HG02840 (cell line): ENCODE results near the gene C16orf96.

Source experiments
- ATAC-seq: cut with Tn5 transposase; IDR thresholded peaks from one replicate; pipeline ENCODE4 v1.9.1; 2021; ENCODE audit warnings: mild to moderate bottlenecking, moderate library complexity, moderate number of reproducible peaks; ENCODE audit not compliant: unreplicated experiment, low FRiP score

Gene C16orf96

DNA sequence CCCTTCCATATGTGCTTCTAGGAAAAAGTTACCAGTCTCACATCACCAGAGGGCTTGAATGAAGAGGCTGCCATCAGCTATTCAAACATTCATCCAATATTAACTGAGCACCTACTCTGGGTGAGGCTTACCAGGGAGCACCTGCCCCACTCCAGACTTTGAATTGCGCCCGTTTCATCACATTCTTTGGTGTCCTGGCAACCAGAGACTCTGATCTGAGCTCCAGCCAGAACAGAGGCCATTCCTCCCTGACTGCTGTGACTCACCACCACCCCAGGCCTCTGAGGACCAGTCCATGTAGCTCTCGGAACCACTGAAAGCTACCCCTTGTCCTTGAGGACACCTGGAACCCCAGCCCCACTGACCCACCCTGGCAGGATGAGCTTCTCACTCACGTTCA, at the start of gene C16orf96:
TSS of gene C16orf96 (plus strand) at position 229 of the 400 bp plus-strand sequence. CDS start at position 379, 150 bp downstream.
- ATAC-seq, result no peak

DNA sequence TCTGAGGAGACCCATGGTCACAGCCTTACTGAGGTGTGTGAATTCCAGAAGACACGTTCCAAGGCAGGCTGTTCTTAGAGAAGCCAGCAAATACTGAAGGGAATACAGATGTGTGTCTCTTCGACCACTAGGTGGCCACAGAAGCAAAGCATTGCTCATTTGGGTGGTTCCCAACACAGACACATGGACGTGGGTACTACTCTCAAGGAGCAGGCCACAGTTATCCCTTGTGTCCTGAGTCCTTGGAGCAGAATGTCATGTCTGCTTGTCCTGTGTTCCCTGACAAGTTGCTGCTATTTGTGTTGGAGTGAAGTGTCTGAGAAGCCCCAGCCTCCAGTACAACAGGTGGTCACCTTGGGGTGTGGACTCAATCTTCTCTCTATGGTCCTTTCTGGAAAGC, 49.7 kb upstream of the C16orf96 start:
- no peak for ATAC-seq

DNA sequence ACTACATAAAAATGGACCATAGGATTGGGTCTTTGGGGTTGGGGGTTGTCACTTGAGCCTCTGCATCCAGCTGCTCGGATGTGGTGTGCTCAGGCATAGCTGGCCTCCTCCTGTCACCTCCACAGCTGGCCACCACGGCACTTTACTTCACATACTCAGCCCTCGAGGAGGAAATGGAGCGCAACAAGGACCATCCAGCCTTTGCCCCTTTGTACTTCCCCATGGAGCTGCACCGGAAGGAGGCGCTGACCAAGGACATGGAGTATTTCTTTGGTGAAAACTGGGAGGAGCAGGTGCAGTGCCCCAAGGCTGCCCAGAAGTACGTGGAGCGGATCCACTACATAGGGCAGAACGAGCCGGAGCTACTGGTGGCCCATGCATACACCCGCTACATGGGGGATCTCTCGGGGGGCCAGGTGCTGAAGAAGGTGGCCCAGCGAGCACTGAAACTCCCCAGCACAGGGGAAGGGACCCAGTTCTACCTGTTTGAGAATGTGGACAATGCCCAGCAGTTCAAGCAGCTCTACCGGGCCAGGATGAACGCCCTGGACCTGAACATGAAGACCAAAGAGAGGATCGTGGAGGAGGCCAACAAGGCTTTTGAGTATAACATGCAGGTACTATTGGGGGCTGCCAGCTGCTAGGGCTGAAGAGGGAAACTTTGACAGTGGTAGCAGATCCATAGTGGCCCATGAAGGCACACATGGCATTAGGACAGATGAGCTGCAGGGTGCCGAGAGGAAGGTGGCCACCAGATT, 48.4 kb upstream of the C16orf96 start:
- no peak for ATAC-seq

DNA sequence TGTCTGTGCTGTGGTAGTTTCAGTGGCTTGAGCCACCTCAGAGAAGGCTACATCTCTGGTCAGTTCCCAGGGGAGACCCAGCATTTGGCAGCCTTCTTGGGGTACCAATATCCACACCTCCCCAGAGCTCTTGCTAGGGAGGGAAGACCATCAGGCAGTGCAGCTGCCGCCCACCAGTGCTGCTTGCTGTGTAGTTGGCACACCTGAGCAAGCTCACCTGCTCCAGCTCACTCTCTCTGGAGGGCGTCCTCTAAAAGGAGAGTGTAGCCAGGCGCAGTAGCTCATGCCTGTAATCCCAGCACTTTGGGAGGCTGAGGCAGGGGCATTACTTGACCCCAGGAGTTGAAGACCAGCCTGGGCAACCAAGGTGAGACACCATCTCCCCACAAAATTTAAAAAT, 47.3 kb upstream of the C16orf96 start:
- ATAC-seq, result no peak

DNA sequence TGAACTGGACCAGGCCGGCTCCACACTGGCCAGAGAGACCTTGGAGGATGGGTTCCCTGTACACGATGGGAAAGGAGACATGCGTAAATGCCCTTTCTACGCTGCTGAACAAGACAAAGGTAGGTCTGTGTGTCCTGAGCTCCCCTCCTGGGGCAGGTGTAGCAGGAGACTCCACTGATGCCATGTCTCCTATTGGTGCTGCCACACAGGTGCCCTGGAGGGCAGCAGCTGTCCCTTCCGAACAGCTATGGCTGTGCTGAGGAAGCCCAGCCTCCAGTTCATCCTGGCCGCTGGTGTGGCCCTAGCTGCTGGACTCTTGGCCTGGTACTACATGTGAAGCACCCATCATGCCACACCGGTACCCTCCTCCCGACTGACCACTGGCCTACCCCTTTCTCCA, 46.7 kb upstream of the C16orf96 start:
- ATAC-seq, result no peak

DNA sequence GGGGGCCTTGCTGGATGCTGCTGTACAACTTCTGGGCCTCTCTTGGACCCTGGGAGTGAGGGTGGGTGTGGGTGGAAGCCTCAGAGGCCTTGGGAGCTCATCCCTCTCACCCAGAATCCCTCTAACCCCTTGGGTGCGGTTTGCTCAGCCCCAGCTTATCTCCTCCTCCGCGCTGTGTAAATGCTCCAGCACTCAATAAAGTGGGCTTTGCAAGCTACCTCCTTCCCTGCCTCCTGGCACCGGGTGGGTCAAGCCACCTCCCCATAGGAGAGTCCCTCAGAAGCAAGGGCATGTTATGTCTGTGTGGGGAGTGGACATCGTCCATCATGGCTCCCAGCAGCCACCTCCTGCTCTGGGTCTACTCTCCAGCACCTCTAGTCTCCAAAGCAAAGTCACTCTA, 46.0 kb upstream of the C16orf96 start:
- ATAC-seq, result no peak

DNA sequence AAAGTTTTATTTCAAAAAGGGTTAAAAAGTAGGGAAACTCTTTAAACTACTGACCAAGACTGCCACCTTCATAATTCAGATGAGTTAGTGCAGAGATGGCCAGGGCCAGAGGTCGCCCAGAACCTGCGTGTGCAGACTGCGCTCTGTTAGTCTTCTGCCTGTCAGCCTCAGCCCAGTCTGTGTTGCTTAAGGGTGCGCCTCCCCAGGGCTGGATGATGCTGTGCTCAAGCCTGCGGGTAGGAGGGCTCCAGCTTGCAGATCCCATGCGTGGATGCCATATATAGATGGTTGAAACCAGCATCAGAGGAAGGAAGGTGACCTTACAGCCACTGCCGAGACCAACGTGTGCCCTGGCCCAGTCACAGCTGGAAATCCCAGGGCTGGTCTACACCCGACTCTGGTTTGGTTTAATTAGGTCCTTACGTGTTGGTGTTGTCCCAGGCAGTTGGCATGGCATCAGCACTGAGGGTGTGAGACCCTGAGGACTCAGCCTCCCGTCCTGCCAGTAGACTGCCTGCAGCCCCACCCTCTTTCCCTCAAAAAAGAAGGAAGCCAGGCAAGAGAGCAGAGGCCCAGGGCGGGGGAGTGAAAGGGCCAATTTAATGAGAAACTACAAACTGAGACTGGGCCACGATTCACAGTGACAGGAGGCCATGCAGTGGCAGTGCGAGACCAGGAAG, 45.3 kb upstream of the C16orf96 start:
- no peak for ATAC-seq

DNA sequence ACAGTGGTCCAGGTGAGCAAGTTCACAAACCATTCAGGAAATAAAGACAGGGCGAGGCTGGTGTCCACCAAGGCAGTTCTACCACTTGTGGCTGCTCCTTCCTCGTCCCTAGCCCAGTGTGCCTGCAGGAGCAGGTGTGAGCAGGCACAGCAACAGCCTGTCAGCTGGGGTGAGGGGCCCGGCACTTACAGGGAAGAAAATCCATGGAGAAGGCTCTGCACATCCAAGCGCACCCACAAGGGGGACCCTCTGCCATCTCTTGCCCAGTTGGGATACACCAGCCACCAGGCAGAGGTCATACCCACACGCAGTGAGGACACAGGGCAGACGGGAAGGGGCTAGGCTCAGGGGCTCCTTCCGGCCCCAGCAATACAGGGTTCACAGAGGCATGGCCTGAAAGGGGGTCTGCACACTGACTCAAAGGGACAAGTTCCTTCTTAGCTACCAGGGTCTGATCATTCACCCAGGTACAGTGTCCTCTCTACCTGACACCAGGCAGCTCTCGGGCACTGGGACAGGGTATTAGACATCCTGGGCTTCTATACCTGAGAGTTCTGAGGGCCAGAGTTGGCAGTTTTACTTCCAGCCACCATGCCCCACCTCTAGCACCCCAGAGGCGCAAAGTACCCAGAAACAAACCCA, 44.6 kb upstream of the C16orf96 start:
- no peak for ATAC-seq

DNA sequence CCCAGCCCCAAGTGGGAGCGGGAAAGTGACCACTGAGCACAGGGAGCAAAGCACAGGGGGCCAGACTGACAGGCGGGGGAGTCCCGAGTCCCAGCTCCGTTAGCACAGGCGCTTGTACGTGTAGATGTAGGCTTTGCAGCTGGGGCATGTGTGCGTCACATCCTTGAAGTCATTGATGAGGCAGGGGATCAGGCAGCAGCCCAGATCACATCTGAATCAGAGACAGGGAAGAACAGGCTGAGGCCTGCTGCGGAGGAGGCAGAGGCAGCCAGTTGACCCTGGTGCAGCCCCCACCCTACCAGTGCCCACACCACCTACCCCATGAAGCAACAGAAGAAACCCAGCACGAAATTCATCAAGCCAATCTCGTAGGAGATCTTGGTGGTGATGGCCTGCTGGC, 43.7 kb upstream of the C16orf96 start:
- no peak for ATAC-seq

DNA sequence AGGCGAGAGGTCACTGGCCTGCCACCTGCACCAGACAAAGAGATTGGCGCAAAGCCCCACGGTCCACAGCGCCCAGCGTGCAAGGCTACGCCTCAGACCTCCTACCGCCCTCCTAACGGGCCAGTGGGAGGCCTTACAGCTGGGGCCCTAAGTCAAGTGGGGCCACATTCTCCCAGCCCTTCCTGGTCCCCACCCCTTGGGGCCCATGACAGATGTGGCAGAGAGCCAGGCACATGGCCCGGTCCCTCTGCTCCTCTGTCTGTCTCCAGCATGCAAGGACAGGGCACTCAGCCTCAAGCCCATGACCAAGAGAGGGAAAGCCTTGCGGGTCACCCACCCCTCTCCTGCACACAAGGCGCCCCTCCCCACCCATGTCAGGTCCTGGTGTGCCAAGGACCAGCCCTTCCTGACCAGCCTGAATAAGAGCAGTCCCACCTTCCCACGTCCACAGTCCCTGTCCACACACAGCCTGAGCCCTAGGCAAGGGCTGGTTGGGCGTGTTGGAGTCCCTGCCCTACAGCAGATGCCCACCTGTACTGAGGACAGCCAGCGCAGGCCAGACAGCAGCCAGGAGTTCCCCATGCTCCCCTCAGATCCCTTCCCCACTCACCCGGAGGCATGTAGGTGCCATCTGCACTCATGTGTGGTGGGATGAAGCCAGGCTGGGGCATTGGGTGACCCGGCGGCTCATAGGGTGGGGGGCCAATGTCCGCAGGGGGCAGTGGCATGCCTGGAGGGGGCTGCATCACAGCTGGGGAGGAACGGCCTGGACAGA, 42.9 kb upstream of the C16orf96 start:
- no peak for ATAC-seq

DNA sequence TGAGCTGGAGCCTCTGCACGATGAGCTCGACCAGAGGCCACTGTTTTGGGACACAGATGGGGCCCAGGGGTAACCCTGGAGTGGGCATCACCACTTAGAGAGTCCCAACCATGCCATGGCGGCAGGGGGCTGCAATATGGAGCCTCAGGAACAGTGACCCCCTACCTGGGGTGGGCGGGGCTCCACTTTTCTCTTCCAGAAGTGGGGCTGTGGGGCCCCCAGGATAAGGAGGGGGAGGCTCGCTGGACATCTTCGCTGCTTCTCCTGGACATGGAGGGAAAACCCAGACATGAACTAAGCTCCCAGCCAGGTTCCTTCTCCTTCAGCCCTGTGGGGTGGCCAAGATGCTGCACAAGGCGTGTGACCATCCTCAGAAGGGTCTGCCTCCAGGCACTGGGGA, 42.3 kb upstream of the C16orf96 start:
- ATAC-seq, result no peak

DNA sequence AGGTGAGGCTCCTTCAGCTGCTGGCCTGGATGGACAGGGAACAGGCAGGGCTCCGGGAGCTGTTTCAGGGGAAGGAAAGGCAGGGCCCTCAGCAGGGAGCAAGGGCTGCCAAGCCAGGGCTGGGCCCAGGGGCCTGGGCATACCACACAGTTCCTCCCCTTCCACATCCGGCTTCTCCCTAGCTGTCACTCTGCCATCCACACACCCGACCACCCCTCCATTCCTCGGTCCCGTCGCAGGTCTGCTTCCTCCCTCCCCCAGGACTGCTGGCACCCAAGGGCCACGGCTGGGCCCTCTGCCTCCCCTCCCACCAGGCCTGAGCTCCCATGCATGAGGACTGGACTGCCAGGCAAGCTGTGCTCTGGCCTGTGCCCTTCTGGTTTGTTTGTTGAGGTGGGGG, 41.5 kb upstream of the C16orf96 start:
- no peak for ATAC-seq

DNA sequence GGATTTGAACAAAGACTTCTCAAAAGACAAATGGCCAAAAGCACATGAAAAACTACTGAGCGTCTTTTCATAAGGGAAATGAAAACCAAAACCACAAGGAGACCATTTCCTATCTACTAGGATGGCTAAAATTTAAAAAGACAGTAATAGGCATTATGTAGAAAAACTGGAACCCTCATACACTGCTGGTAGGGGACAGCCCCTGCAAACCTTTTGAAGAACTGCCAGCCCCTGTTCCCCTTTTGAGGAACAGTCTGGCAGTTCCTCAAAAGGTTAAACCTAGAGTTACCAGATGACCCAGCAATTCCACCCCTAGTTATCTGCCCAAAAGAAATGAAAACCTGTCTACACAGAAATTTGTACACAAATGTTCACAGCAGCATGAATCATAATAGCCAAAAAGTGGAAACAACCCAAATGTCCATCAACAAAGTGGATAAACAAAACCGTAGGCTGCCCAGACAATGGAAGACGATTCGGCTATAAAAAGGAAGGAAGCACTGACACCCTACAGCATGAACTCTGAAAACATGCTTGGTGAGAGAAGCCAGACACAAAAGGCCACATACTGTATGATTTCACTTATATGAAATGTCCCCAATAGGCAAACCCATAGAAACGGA, 40.4 kb upstream of the C16orf96 start:
- no peak for ATAC-seq

DNA sequence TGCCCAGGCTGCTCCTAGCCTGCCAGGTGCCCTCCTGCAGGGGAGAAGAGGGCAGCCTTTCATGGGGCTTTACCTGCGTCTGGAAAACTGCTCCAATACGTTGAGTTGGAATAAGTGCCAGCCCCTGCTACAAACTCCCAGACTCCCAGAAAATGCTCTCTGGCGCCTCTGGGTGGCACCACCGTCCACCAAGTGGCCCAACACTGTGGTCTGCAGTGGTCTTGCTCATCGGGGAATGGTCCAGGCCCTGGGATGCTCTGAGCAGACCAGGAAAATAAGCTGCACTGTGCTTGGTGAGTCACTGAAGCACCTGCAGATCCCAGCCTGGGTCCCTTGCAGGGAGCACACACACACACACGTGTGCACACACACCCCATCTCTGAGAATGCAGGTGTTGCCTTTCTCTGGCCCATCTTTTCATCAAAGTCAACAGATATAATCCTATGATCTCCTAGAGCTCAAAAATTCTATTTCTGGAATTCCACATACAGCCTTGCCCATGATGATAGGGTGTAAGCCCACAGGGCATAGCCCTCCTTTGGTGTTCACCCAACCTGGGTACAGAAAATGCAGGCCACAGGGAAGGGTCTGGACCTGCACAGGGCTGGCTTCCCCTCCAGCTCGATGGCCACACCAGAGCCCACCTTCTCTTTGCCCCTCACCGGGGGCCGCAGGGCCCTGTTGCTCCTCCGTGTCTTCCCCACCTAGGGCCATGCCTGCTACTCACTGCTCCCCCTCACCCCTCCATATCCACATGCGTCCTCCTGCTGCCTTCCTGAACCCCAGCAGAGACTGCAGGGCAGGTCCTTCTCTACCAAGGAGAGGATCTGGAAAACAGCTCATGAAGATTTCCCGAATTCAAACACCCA, 38.1 kb upstream of the C16orf96 start:
- ATAC-seq, result no peak

DNA sequence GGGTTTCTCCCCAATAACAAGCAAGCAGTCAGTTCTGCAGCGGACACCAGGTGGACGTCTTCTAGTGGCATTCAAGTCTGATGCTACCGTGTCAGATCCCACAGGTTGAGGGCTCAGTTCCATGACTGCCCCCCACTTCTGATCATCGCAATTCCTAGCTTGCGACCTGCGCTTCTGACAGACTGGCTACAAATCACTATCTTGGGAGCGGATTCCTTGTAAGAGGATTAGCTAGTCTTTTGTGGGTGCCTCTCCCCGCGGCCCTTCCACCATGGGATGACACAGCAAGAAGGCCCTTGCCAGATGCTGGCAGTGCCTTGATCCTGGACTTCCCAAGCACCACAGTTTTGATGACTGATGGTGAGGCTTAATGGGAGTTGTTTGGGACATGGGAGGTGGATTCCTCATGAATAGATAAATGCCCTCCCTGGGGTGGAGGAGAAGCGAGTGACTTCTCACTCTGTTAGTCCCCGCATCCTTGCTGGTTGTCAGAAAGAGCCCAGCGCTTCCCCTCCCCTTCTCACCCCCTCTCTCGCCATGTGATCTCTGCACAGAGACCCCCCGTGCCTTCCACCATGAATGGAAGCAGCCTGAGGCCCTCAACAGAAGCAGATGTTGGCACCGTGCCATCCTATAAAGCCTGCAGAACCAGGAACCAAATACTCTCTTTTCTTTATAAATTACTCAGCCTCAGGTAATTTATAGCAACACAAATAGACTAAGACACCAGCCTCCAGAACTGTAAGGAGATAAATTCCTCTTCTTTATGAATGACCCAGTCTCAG, 36.7 kb upstream of the C16orf96 start:
- ATAC-seq, result no peak

DNA sequence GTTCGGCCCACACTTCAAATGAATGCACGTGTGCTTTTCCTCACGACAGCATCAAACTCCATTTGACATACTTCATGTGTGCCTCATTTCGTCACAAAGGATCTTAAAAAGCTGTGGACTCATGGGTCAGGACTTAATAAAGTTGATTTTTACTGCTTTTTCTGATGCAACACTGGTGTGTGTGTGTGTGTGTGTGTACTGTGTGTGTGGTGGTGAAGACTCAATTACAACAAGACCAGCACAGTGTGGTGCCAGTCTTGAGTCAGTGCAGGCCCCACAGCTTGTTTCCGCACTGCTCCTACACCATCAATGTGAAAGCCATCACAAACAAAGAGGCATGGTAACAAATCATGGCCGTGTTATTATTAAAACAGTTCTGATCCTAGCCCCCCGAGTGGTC, 35.2 kb upstream of the C16orf96 start:
- ATAC-seq, result no peak

DNA sequence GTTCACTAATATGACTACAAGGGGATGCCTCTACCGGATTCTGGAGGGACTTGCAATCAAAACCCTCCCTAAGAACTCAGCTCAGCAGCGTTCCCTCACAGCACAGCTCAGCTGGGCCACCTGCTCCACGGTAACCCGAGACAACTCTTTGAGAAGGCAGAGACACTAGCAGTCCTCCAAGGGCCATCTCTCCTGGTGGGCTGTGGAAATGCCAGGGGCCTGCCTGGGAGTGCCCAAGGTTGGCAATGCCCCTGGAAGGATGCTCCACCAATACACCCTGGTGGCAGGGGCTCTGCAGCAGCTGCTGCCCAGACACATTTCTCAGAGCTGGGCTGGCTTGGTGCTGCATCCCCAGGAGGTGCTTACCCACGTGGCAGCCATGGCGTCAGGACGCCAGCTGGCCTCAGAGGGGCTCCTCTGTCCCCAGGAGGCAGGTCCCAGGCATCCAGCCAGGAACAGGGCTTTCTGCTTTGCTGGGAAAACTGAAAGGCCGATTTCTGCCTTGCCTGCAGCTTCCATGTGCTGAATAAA, 34.0 kb upstream of the C16orf96 start:
- ATAC-seq, result no peak

DNA sequence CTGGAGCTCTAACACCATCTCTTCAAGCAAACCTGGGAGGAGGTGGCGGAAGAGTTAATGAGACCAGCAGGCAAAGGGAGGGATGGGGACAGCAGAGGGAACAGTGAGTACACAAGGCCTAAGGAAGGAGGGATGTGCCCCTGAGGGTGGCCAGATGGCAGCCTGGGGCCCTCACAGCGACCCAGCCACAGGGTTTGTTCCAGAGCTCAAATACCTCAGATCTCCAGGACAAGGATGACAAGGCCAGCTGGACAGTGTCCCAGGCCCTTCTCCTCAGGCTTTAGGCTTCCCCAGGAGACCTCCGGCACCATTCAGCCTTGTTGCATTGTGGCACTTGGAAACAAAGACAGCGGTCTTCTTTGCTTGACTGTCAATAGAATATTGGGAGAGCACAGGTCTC, 32.5 kb upstream of the C16orf96 start:
- ATAC-seq, result no peak

DNA sequence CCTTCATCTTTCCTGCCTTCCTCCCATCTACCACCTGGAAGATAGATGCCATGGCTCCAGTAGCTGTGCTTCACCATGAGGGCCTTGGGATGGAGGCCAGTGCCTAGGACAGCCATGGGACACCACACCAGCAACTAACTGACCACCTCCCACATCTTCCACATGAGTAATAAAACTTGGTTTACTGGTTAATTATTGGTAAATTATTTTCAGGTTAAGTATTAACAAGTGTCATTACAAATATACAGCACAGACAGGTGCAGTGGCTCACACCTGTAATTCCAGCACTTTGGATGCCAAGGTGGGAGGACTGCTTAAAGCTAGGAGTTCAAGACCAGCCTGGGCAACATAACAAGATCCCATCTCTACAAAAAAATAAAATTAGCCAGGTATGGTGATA, 31.6 kb upstream of the C16orf96 start:
- no peak for ATAC-seq
